ENCODE results near the gene CIDEC.
"Not testable (repeated sequence)": the region's sequence is repeated elsewhere in the genome, so short reads cannot be mapped to it uniquely, and the experiment has no call there.

Gene CIDEC

DNA sequence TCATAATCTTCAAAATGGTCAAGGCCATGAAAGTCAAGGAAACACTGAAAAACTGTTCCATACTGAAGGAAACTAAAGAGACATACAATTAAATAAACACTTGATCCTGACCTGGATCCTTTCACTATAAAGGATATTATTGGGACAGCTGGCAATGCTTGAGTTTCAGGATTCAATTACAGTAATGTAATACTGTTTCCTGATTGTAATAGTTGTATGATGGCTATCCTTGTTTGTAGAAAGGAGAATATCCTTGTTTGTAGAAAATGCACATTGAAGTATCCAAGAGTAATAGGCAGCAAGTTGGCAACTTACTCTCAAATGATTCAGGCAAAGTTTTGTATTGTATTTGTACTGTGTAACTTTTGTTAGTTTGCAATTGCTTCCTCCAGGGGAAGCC is 4.6 kb downstream of the CIDEC start:
- DNase-seq, result peak; percentile 78

DNA sequence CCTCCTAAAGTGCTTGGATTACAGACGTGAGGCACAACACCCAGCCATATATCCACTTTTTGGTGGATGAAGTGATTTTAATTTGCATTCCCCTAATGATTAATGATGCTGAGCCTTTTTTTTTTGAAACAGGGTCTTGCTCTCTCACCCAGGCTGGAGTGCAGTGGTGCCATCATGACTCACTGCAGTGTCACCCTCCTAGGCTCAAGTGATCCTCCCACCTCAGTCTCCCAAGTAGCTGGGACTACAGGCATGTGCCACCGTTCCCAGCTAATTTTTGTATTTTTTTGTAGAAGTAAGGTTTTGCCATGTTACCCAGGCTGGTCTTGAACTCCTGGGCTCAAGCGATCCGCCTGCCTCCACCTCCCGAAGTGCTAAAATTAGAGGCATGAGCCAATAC is 8.0 kb downstream of the CIDEC start:
- DNase-seq, result not testable (repeated sequence)

DNA sequence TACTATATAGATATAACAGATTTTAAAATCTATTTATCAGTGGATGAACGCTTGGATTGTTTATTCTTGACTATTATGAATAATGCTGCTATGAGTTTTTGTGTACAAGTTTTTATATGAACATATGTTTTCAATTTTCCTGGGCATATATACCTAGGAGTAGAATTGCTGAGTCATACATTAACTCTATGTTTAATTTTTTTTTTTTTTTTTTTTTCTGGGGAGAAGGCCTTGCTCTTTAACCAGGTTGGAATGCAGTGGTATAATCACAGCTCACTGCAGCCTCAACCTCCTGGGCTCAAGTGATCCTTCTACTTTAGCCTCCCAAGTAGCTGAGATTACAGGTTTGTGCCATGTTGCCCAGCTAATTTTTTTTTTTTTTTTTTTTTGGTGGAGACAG is 9.1 kb downstream of the CIDEC start:
- peak; percentile 11 for DNase-seq

GRCh38 chr3:9869955-9870354 is 10.1 kb downstream of the CIDEC start:
- no peak for DNase-seq

DNA sequence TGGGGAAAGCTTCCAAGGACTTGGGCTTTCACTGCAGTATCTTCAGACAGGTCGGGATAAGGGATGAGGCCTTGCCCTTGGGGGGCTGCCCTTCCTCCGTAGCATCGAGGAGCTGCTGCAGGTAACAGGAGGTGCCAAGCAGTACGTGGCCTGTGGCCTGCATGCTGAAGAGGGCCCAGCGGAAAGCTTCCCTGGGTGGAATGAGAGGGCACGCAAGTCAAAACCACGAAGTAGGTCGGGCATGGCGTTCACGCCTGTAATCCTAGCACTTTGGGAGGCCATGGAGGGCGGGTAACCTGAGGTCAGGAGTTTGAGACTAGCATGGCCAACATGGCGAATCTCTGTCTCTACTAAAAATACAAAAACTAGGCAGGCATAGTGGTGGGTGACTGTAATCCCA is 12.9 kb downstream of the CIDEC start:
- no peak for DNase-seq

- no peak for DNase-seq
Observed at GRCh38 chr3:9866639-9867038, 13.4 kb downstream of the CIDEC start.

GRCh38 chr3:9865125-9865637 is 14.9 kb downstream of the CIDEC start:
- DNase-seq, result not testable (repeated sequence)

DNA sequence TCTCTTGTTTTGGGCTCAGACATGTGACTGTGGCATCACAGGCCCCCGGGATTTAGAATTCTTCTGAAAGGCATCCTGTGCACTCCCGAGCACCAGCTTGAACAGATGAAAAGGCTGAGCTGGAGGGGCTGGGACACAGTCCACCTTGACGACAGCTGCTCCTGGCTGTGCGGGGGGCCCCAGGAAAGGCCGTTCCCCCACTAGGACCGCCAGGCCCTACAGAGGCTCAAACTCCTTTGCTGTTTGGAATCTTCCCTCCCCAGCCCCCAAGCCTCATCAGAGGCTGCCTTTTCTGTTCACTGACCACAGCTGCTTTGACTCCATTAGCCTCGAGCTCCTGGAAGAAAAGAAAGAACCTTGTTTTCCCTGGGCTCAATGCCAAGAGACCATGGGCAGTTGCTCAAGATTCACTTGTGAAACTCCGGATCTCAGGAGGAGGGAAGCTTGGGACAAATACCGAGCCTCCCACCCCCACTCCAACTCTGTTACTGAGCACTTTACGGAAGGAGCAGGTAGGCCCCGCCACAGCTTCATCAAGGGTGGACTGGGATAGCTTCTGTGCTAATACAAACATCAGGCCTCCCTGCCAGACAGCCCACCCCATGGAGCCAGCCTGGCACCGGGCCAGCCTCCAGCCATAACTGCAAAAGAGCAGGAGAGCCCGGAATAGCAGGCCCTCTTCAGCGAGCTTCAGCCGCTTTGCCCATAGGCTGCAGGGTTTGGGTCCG is 15.7 kb downstream of the CIDEC start:
- DNase-seq, result no peak

- no peak for DNase-seq
Observed at GRCh38 chr3:9863058-9863772, 16.8 kb downstream of the CIDEC start.

DNA sequence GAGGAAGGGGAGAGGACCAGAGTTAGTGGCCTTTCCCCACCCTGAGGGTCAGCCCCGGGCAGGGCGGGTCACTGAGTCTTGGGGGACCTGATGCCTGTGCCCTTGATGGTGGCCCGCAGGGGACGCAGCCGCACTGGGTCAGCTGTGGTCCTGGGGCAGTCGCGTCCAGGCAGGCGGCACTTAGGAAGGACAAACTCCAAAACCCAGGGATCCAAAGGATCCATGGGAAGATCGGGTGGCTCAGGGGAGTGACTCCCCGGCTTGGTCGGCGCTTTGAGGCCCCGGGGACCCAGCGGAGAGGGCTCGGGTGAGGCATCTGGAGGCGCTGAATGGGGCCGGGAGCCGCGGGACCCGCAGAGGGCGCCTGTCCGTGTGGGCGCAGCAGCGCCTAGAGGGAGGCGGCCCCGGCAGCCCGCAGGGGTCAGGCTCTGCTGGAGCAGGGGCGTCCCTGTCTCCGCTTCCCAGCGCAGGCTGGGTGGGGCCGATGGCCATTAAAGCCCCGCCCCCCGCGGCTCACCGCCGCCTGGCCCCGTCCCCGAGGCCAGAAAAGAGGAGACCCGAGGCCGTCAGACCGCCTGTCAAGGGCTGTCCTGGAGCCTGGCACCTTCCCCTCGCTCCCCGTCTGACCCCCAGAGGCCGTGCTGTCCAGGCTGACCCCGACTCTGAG is 17.5 kb downstream of the CIDEC start:
- DNase-seq, result peak; percentile 57

GRCh38 chr3:9861626-9862130 is 18.4 kb downstream of the CIDEC start:
- no peak for DNase-seq

- no peak for DNase-seq
Observed at GRCh38 chr3:9861201-9861600, 18.9 kb downstream of the CIDEC start.

GRCh38 chr3:9859530-9860025 is 20.5 kb downstream of the CIDEC start:
- DNase-seq, result no peak

DNA sequence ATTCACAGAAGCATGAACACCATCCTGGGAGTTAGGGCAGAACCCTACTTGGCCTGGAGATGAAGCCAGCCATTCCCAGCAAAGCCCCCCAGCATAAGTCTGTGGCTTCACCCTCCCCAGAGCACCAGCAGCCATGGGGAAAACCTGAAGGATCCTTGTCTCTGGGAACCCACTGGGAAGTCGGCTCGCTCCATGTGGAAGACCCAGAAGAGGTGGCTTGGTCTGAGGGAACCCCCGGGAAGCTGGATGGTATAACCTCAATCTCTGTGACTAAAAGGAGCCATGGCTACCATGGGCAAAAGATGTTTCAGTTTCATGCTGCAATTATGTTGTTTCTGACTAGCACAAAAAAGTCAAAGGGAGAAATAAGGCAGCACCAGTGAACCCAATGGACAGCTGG is 24.5 kb downstream of the CIDEC start:
- no peak for DNase-seq

- not testable (repeated sequence) for DNase-seq
Observed at GRCh38 chr3:9854291-9854940, 25.6 kb downstream of the CIDEC start.

DNA sequence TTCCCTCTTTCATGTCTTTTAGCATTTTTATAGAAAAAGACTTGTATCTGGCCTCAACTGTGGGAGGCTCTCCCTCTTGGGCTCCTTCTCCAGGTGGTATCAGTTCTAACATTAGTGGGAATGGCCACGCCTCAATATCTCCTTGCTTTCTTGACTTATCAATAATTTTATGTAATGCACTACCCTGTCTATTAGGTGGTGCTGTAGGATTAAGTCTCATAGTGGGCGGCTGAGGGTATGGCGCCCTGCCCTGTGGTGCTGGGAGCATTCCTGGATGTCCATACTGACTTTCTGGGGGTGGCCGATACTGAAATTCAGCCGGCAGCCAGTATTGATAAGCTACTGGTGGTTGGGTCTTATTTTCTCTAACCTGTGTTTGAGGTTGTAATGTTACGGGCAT is 27.5 kb downstream of the CIDEC start:
- DNase-seq, result peak; percentile 13

DNA sequence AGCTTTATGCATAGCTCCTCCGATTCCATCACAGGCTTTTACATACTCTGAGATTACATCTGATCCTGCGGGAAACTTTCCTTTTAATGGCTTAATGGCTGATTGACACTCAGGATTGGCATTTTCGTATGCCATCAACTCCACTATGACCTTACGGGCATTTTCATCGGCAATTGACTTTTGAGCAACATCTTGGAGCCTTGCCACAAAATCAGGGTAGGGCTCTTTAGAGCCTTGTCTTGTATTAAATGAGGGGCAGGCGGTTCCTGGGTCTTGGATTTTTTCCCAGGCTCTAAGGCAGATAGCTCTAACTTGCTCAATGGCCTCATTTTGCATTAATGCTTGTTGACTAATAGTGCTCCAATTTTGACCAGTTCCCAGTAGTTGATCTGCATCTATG is 28.1 kb downstream of the CIDEC start:
- DNase-seq, result not testable (repeated sequence)

DNA sequence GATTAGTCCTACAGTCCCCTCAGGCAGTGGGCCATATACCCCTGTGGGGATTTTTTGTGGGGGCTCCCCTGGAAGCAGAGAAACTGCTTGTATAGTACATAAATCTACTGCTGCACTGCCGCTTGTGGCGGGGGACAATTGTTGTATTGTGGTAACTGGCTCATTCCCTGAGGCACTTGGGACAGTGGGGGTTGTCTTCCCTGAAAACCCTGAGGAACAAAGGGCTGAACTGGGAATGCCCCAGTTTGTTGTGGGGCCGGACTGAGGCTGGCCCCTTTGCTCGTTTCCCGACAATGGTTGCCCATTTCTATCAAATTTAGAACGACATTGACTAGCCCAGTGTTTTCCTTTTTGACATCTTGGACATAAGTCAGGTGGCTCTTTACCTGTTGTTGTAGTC is 28.7 kb downstream of the CIDEC start:
- not testable (repeated sequence) for DNase-seq

- peak; percentile 17 for DNase-seq
Observed at GRCh38 chr3:9848860-9849259, 31.2 kb downstream of the CIDEC start.

DNA sequence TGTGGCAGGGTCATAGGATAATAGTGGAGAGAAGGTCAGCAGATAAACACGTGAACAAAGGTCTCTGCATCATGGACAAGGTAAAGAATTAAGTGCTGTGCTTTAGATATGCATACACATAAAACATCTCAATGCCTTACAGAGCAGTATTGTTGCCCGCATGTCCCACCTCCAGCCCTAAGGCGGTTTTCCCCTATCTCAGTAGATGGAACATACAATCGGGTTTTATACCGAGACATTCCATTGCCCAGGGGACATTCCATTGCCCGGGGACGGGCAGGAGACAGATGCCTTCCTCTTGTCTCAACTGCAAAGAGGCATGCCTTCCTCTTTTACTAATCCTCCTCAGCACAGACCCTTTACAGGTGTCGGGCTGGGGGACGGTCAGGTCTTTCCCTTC is 32.2 kb downstream of the CIDEC start:
- not testable (repeated sequence) for DNase-seq

DNA sequence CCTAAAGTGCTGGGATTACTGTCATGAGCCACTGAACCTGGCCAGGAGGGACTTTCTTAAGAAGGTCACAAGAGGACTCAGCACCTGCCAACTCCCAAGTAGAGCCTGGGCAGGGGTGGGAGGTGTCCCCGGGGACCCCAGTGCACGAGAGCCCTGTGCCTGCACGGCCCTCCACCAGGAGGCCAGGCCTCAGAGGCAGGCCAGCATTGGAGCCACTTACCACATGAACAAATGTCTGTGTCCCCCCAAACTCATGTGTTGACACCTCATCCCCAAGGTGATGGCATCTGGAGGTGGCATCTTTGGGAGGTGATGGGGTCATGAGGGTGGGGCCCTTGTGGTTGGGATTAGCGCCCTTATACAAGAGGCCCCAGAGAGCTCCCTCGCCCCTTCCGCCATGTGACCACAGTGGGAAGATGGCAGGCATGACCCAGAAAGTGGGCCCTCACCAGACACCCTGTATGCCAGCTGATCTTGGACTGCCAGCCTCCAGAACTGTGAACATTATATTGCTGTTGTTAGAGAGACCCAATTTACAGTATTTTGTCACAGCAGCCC is 33.0 kb downstream of the CIDEC start:
- DNase-seq, result no peak

DNA sequence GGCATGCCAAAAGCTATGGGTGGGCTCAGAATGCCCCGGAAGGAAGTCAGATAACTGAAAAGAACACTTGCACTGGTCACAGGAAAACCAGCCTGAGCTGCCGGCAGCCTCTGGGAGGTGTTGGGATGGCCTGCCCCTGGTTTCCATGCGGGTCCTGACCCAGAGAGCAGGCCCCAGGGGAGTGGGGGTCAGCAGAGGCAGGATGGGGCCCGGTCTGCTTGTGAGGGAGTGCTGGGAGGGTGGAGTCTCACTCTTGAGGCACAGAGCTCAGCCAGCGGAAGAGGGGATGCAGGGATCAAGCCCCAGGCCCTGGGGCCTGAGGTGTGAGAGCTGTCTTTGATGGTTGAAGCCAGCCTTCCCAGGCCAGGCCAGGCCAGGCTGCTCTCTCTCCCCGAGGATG is 33.8 kb downstream of the CIDEC start:
- no peak for DNase-seq
